Measurements from ENCODE around the gene TIMP2.

The TIMP2 gene

DNA sequence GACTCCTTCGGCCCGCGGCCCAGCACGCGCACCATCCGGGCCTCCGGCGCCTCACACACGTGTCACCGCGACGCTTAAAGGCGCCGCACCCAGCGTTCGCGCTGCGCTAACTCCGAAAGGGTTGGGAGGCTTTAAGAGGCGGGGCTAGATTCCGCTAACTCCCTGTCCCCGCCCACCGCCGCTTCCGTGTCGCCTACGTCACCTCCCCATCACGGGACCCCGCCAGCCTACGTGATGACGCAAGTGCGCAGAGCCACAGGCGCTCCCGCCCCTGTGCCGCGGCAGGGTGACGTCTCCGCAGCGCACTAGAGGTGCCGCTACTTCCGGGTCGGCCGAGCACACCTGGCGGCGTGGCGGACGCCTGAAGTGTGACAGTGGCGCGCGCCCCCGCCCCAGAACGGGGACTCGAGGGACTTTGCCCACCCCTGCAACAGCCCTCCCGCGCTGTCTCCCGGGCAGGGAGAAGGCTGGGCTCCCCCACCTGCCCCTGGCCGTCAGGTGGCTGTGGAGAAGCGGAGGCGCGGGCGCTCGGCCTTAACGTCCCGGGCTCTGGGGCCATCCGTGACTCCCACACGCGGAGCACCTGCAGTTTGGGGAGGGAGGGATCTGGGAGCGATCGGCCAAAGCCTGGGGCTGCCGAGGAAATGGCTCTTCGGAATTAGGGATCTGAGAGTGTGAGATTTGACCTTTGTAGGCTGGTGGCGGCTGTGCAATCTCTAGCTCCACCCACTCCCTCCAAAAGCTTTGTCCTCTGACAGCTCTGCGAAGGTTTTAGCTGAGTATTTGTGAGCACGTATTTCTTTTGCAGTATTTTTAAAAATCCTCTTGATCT lies 84.2 kb downstream of the TIMP2 start, which contains the start of gene USP36:
TSS of gene USP36 (minus strand) at position 35 of the 832 bp plus-strand sequence. CDS start 4,451 bp downstream, outside the sequence.
- TF ChIP-seq, protein P1, sequence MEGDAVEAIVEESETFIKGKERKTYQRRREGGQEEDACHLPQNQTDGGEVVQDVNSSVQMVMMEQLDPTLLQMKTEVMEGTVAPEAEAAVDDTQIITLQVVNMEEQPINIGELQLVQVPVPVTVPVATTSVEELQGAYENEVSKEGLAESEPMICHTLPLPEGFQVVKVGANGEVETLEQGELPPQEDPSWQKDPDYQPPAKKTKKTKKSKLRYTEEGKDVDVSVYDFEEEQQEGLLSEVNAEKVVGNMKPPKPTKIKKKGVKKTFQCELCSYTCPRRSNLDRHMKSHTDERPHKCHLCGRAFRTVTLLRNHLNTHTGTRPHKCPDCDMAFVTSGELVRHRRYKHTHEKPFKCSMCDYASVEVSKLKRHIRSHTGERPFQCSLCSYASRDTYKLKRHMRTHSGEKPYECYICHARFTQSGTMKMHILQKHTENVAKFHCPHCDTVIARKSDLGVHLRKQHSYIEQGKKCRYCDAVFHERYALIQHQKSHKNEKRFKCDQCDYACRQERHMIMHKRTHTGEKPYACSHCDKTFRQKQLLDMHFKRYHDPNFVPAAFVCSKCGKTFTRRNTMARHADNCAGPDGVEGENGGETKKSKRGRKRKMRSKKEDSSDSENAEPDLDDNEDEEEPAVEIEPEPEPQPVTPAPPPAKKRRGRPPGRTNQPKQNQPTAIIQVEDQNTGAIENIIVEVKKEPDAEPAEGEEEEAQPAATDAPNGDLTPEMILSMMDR (IDR thresholded peaks at IDR 0.05): no peak; the same call in 1 of the 2 replicates

DNA sequence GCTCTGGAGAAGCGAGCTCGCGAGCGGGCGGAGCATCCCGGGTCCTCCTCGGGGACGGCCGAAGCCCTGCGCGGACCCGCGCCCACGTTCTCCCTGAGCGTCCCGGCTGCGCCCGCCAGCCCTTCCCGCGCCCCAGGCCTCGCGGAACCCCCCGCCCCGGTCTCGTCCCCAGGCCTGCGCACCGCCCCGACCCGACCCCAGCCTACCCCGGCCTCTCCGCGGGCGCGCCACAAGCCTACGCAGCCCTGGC lies 84.7 kb downstream of the TIMP2 start:
- TF ChIP-seq, protein P1 (IDR thresholded peaks at IDR 0.05): no peak

DNA sequence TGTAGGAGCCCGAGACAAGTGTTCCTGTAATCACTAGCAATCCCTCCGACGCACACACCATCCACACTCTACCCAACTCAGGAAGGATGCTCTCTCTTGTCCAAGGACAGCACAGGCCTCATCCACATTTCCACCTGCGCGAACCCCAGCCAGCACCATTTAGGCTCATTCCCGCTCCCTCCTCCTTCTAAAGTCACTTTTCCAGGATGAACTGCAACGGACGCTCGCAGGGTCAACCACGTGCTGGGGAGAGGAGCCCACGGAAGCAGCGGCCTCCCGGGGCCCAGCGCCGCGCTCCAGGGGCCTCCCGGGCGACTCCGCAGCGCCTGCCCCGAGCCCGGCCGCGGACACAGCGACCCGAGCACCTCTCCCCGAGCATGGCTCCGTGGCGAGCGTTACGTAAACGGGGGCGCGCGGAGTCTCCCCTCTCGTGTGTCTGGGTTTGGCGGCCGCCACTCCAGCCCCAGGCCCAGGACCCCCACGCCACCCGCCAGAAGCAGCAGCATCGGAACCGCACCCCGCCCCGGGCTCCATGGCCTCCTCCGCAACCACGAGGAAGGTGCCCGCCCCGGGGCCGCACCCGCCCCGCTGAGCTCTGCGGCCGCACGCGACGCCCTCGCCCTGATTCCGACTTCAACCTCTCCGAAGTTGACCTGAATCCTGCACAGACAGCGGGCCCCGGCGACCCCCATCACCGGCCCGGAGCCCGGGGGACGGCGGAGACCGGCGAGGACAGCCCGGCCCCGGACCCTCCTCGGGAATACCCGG lies 85.2 kb downstream of the TIMP2 start:
- TF ChIP-seq, protein P1 (IDR thresholded peaks at IDR 0.05): no peak

DNA sequence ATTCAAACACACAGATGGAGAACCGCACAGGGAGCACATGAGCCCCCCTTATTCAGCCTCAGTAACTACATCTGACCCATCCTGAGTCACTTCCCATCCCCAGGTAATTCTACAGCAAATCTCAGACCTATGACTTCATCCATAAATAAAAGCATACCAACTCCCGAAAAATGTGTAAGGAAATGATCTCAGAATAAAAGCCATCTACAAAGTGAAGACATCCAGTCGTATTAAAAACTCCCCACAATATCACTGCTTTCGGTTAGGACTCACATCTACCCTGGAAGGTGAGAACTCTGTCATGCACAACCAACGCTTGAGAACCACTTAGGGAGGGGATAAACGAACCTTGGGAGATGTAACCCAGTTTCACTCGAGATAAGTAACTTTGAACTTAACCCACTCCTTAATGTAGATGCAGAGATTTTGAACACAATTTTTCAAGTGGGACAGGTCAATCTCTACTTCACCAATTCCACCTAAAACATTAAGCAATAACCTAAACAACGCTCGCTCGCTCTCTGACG lies 85.9 kb downstream of the TIMP2 start:
- TF ChIP-seq, protein P1 (IDR thresholded peaks at IDR 0.05): no peak

DNA sequence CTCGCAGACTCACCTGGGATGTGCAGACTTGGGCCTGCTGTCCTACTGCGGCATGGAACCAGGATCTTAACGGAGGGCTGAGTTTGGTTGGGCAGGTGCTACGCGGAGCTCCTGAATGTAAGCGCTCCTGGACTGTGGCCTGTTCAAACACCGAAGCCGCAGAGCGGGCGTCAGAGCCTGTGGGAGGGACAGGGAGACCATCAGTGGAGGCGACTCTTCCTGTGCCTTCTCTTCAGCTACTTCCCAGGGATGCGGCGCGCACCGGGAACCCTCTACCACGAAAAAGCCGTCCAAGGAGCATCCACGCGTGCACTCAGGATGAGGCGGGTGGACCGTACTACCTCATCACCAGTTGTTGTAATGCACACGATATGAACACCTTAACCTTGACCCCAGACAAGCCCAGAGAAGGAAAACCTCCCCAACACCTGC lies 86.6 kb downstream of the TIMP2 start:
- TF ChIP-seq, protein P1 (IDR thresholded peaks at IDR 0.05): no peak

DNA sequence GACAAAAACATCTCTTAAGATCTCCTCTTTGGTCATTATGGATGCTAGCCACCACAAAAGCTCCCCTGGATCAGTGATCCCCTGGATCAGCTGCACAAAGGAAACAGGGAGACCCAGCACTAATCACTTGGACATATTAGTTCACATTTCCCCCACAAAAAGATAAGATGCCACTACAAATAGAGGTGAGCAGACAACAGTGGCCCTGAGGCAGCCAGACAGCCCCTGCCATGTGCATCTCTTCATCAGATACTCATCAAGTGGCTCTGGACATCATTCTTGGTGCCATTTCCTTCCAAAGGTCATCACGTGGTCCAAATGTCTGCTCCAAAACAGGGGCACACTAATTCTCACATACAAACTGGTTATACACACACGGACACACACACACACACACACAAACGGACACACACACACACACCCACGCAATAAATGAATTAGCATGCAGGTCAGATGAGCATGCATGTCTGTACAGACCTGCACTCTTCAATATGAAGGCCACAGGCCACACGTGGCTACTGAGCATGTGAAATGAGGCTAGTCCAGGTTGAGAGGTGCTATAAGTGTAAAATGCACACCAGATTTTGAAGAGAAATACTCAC lies 88.7 kb downstream of the TIMP2 start:
- TF ChIP-seq, protein P1 (IDR thresholded peaks at IDR 0.05): no peak

DNA sequence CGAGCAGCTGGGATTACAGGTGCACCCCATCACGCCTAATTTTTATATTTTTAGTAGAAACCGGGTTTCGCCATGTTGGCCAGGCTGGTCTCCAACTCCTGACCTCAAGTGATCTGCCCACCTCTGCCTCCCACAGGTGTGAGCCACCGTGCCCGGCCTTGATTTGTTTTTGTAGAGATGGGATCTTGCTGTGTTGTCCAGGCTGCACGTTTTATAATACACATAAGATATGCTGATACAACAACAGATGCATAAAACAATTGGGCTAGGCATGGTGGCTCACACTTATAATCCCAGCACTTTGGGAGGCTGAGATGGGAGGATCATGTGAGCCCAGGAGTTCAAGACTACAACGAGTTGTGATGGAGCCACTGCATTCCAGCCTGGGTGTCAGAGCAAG lies 90.6 kb downstream of the TIMP2 start:
- TF ChIP-seq, protein P1 (IDR thresholded peaks at IDR 0.05): no peak
